Nephron (organoid): ENCODE results near the gene LCE2D.

Experiments used
- H3K27ac Mint-ChIP-seq, 3 experiments: 2 replicates each; pipeline ENCODE4 v1.8.0; 2020; ENCODE audit warnings: mixed read lengths in 3 of 3, mild to moderate bottlenecking in 2 of 3, moderate library complexity in 1 of 3
- H3K27me3 Mint-ChIP-seq: 2 replicates; pipeline ENCODE4 v1.8.0; 2021; ENCODE audit warnings: low read depth, mild to moderate bottlenecking, moderate library complexity, mixed read lengths
- H3K36me3 Mint-ChIP-seq: 2 replicates; pipeline ENCODE4 v1.8.0; 2020; ENCODE audit warnings: low read depth, mixed read lengths
- H3K4me1 Mint-ChIP-seq: 2 replicates; pipeline ENCODE4 v1.8.0; 2020; ENCODE audit warnings: mixed read lengths
- H3K4me3 Mint-ChIP-seq, 3 experiments: 2 replicates each; pipeline ENCODE4 v1.8.0; 2020; ENCODE audit warnings: mild to moderate bottlenecking in 3 of 3, mixed read lengths in 3 of 3, moderate library complexity in 2 of 3
- H3K9me3 Mint-ChIP-seq: 2 replicates; pipeline ENCODE4 v1.8.0; 2020; ENCODE audit warnings: mixed read lengths
- CTCF ChIP-seq, 3 experiments: fragments of 200-600 bp; sonication (generic); IDR thresholded peaks; one replicate each; pipeline ENCODE4 v1.5.0; 2021; ENCODE audit warnings: antibody characterized with exemption in 3 of 3; ENCODE audit not compliant: unreplicated experiment in 3 of 3

The LCE2D gene

GRCh38 chr1:152630596-152630995, 32.6 kb upstream of the LCE2D start:
- H3K9me3 Mint-ChIP-seq = peaks cover 54% of the 10 kb centered on the region
- no peaks in the 10 kb centered on the region for H3K27me3 Mint-ChIP-seq
- H3K27ac Mint-ChIP-seq = no peak overlapping the region
- no peaks in the 10 kb centered on the region for H3K36me3 Mint-ChIP-seq
- H3K4me1 Mint-ChIP-seq = no peaks in the 10 kb centered on the region
- TF ChIP-seq CTCF (IDR thresholded peaks at IDR 0.05; ENCODE audit: unreplicated experiment in 3 of 3) = no peak
- H3K4me3 Mint-ChIP-seq = no peak overlapping the region

GRCh38 chr1:152640351-152640750, 22.8 kb upstream of the LCE2D start:
- H3K27me3 Mint-ChIP-seq = no peaks in the 10 kb centered on the region
- H3K4me3 Mint-ChIP-seq = no peak overlapping the region
- TF ChIP-seq CTCF (IDR thresholded peaks at IDR 0.05; ENCODE audit: unreplicated experiment in 3 of 3) = no peak
- no peaks in the 10 kb centered on the region for H3K36me3 Mint-ChIP-seq
- H3K9me3 Mint-ChIP-seq = peaks cover 37% of the 10 kb centered on the region
- no peaks in the 10 kb centered on the region for H3K4me1 Mint-ChIP-seq
- no peak overlapping the region for H3K27ac Mint-ChIP-seq

GRCh38 chr1:152643945-152644344, 19.2 kb upstream of the LCE2D start:
- H3K4me3 Mint-ChIP-seq = no peak overlapping the region
- H3K27me3 Mint-ChIP-seq = no peaks in the 10 kb centered on the region
- no peak for TF ChIP-seq CTCF (IDR thresholded peaks at IDR 0.05; ENCODE audit: unreplicated experiment in 3 of 3)
- H3K9me3 Mint-ChIP-seq = peaks cover 45% of the 10 kb centered on the region
- H3K4me1 Mint-ChIP-seq = no peaks in the 10 kb centered on the region
- H3K36me3 Mint-ChIP-seq = no peaks in the 10 kb centered on the region
- no peak overlapping the region for H3K27ac Mint-ChIP-seq

GRCh38 chr1:152645146-152645545, 18.0 kb upstream of the LCE2D start:
- Mint-ChIP-seq H3K36me3 (no peaks in the 10 kb centered on the region), H3K27me3 (no peaks in the 10 kb centered on the region), H3K4me1 (no peaks in the 10 kb centered on the region), H3K27ac (no peak overlapping the region), H3K9me3 (peaks cover 37% of the 10 kb centered on the region), H3K4me3 (no peak overlapping the region)
- no peak for TF ChIP-seq CTCF (IDR thresholded peaks at IDR 0.05; ENCODE audit: unreplicated experiment in 3 of 3)

GRCh38 chr1:152646656-152647055, 16.5 kb upstream of the LCE2D start:
- no peaks in the 10 kb centered on the region for H3K36me3 Mint-ChIP-seq
- no peak overlapping the region for H3K27ac Mint-ChIP-seq
- H3K4me1 Mint-ChIP-seq = no peaks in the 10 kb centered on the region
- no peak for TF ChIP-seq CTCF (IDR thresholded peaks at IDR 0.05; ENCODE audit: unreplicated experiment in 3 of 3)
- peaks cover 34% of the 10 kb centered on the region for H3K9me3 Mint-ChIP-seq
- no peak overlapping the region for H3K4me3 Mint-ChIP-seq
- H3K27me3 Mint-ChIP-seq = no peaks in the 10 kb centered on the region

- Mint-ChIP-seq H3K27me3 (no peaks in the 10 kb centered on the region), H3K4me3 (no peak overlapping the region), H3K9me3 (peaks cover 23% of the 10 kb centered on the region), H3K4me1 (no peaks in the 10 kb centered on the region), H3K27ac (no peak overlapping the region), H3K36me3 (no peaks in the 10 kb centered on the region)
- no peak for TF ChIP-seq CTCF (IDR thresholded peaks at IDR 0.05; ENCODE audit: unreplicated experiment in 3 of 3)
Observed at GRCh38 chr1:152654110-152654509, 9.1 kb upstream of the LCE2D start.
